Kidney epithelial cell (primary cell): ENCODE results near the gene ARHGAP19. TPM values are rescaled to one million over a fixed set of nuclear protein-coding genes. Genes with fewer than 3 reads are reported as not detected.
A peak's percentile ranks its signal among the peaks of the same experiment; 100 is the strongest.

Experiments
- DNase-seq: peaks from one replicate; pipeline ENCODE4 v3.0.0-alpha.2; 2010; ENCODE audit warnings: low read depth
- H3K27me3 ChIP-seq: 2 replicates; pipeline ENCODE4 v1.6.0; 2011; ENCODE audit warnings: low read length; ENCODE audit not compliant: control insufficient read depth, insufficient read depth
- H3K36me3 ChIP-seq: 2 replicates; pipeline ENCODE4 v1.5.1; 2011; ENCODE audit warnings: low read length; ENCODE audit not compliant: control insufficient read depth, insufficient read depth
- H3K4me3 ChIP-seq: 2 replicates; pipeline ENCODE4 v1.5.1; 2011; ENCODE audit warnings: low read depth, mild to moderate bottlenecking, control low read depth, low read length
- CTCF ChIP-seq: IDR thresholded peaks from 2 replicates; pipeline ENCODE4 v1.5.1; 2011; ENCODE audit warnings: mild to moderate bottlenecking, moderate library complexity, low read length, control low read depth, inconsistent platforms; ENCODE audit not compliant: insufficient read depth, poor library complexity, severe bottlenecking
- total RNA-seq: library from RNA; depleted of rRNA; stranded (reverse); fragments of >200 nt; gene quantifications from 2 replicates; pipeline ENCODE4 v1.2.3, GENCODE V29; 2015

Gene ARHGAP19
- total RNA-seq, 1 donor from 2014 or later, result 5.4 TPM

DNA sequence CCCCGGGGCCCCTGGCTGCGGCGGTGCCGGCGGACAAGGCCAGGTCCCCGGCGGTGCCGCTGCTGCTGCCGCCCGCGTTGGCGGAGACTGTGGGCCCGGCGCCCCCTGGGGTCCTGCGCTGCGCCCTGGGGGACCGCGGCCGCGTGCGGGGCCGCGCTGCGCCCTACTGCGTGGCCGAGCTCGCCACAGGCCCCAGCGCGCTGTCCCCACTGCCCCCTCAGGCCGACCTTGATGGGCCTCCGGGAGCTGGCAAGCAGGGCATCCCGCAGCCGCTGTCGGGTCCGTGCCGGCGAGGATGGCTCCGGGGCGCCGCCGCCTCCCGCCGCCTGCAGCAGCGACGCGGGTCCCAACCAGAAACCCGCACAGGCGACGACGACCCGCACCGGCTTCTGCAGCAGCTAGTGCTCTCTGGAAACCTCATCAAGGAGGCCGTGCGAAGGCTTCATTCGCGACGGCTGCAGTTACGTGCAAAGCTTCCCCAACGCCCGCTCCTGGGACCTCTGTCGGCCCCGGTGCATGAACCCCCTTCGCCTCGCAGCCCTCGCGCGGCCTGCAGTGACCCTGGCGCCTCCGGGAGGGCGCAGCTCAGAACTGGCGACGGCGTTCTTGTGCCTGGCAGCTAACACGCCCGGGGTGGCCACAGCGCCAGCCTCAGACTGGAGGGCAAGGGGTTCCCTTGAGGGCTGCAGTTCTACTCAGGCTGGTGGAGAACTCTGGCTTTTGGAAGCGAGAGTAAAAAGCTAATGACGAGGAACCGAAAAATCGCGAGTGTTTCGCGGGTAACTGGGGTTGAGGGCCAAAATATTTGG, 27.4 kb upstream of the ARHGAP19 start:
- Histone ChIP-seq H3K27me3 (peaks cover 8% of the 10 kb centered on the region), H3K4me3 (peak overlapping the region; percentile 68), H3K36me3 (no peaks in the 10 kb centered on the region)
- no peak for DNase-seq
- peak; percentile 6 for TF ChIP-seq CTCF

GRCh38 chr10:97318772-97319651, 26.6 kb upstream of the ARHGAP19 start, which contains the start of gene FRAT1:
Gene FRAT1, plus strand, starts transcription at chr10:97319271. Its CDS starts 183 bp downstream, at chr10:97319454.
- Histone ChIP-seq H3K36me3 (no peaks in the 10 kb centered on the region), H3K4me3 (peak within 1 kb of the TSS; percentile 68), H3K27me3 (peaks cover 8% of the 10 kb centered on the region)
- TF ChIP-seq CTCF, result no peak
- peak; percentile 55 for DNase-seq

DNA sequence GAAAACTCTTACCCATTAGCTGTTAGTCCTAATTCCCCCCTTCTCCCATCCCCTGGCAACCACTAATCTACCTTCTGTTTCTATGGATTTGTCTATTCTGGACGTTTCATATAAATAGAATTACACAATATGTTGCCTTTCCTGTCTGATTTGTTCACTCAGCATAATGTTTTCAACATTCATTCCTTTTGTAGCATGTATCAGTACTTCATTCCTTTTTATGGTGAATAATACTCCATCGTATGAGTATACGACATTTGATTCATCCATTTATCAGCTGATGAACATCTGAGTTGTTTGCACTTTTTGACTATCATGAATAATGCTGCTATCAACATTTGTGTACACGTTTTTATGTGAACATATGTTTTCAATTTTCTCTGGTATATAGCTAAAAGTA, 22.2 kb upstream of the ARHGAP19 start:
- no peak for TF ChIP-seq CTCF
- Histone ChIP-seq H3K4me3 (no peak overlapping the region), H3K27me3 (no peaks in the 10 kb centered on the region), H3K36me3 (no peaks in the 10 kb centered on the region)
- no peak for DNase-seq

DNA sequence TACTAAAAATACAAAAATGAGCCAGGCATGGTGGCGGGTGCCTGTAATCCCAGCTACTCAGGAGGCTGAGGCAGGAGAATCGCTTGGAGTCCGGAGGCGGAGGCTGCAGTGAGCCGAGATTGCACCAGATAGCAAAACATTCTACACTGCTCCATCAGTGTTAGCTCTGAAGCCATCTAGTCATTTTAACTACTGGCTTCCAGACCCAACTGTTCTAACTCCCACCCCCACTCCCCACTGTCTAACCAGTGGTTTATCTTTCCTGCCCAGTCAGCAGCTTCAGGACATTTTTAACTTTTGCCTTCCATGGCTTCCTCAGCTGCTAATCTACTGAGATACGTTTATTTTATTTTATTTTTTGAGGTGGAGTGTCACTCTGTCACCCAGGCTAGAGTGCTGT, 20.5 kb upstream of the ARHGAP19 start:
- no peaks in the 10 kb centered on the region for H3K36me3 ChIP-seq
- TF ChIP-seq CTCF, result no peak
- no peaks in the 10 kb centered on the region for H3K27me3 ChIP-seq
- no peak for DNase-seq
- H3K4me3 ChIP-seq, result no peak overlapping the region

DNA sequence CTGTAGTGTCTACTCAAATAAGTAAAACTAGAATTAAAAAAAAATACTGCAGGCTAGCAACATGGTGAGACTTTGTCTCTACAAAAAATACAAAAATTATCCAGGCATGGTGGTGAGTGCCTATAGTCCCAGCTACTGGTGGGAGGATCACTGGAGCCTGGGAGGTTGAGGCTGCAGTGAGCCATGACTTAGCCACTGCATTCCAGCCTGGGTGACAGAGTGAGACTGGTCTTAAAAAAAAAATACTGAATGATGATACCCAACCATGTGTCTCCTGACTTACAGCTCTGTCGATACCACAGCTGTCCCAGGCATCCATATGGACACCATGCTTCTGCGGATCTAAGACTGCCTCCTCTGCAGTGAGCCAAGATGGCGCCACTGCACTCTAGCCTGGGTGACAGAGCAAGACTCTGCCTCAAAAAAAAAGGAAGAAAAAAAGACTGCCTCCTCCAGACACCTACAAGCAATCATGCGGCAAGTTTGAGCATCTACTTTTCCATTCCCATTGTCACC, 18.7 kb upstream of the ARHGAP19 start:
- Histone ChIP-seq H3K4me3 (no peak overlapping the region), H3K27me3 (no peaks in the 10 kb centered on the region), H3K36me3 (no peaks in the 10 kb centered on the region)
- no peak for TF ChIP-seq CTCF
- no peak for DNase-seq
